Heart left ventricle (tissue), 16 donors: ENCODE data around the gene FAM236B. TPM values are rescaled to one million over a fixed set of nuclear protein-coding genes. Genes with fewer than 3 reads are reported as not detected.
"Not testable (repeated sequence)": the region's sequence is repeated elsewhere in the genome, so short reads cannot be mapped to it uniquely, and the experiment has no call there.

Experiments used
- ATAC-seq, 4 donors: fragments of 200-7000 bp; cut with Tn5 transposase; one replicate each; pipeline ENCODE4 v1.9.1; 2020 to 2022; ENCODE audit warnings: moderate library complexity in 4 of 4, mild to moderate bottlenecking in 3 of 4, moderate number of reproducible peaks in 1 of 4
- DNase-seq, 5 donors: peaks; one replicate each; pipeline ENCODE4 v3.0.0-alpha.2; 2020
- H3K27ac ChIP-seq, 12 donors: fragments of 200-600 bp; sonication (generic) in 4 of 12; one replicate each; pipeline versions ENCODE4 v1.5.0 to v1.8.0; 2016 to 2022; ENCODE audit warnings: mild to moderate bottlenecking in 2 of 12
- H3K27me3 ChIP-seq, 9 donors: fragments of 200-600 bp; sonication (generic) in 2 of 9; one replicate each; pipeline versions ENCODE4 v1.5.1 to v1.8.0; 2016 to 2022; ENCODE audit warnings: mild to moderate bottlenecking in 3 of 9
- H3K36me3 ChIP-seq, 9 donors: fragments of 200-600 bp; sonication (generic) in 2 of 9; one replicate each; pipeline versions ENCODE4 v1.5.0 to v1.8.0; 2018 to 2022; ENCODE audit warnings: mild to moderate bottlenecking in 2 of 9
- H3K4me1 ChIP-seq, 12 donors: fragments of 200-600 bp; sonication (generic) in 4 of 12; one replicate each; pipeline versions ENCODE4 v1.5.0 to v1.8.0; 2016 to 2022; ENCODE audit warnings: mild to moderate bottlenecking in 3 of 12
- H3K4me3 ChIP-seq, 12 donors: fragments of 200-600 bp; sonication (generic) in 4 of 12; one replicate each; pipeline versions ENCODE4 v1.5.0 to v1.8.0; 2017 to 2022; ENCODE audit warnings: mild to moderate bottlenecking in 9 of 12, moderate library complexity in 4 of 12
- H3K9me3 ChIP-seq, 12 donors: fragments of 200-600 bp; sonication (generic) in 4 of 12; one replicate each; pipeline versions ENCODE4 v1.5.0 to v1.8.0; 2016 to 2022; ENCODE audit warnings: mild to moderate bottlenecking in 1 of 12
- WGBS, 4 donors: extraction: QIAGEN DNeasy Blood & Tissue Kit in 2 of 4; methylation state at CpG; one replicate each; pipeline versions ENCODE4 v1.1.5 to v1.1.7; 2013 to 2018; 5-methylcytosine and 5-hydroxymethylcytosine counted together
- intact Hi-C, 10 donors: fragments of 100-400 bp; cut with DNase I; formaldehyde crosslinking; loops; one replicate each; pipeline versions ENCODE4 v1.11.1 to v1.14.2; 2022
- long read RNA-seq, 3 donors: library from polyadenylated mRNA; unstranded; transcript quantifications; one replicate each; pipeline ENCODE4 v2.0.0, GENCODE V29; 2020 to 2021
- polyA plus RNA-seq, 2 donors: library from polyadenylated mRNA; stranded (reverse); fragments of 200-250 nt; gene quantifications; one replicate each; pipeline ENCODE4 v1.2.3, GENCODE V29; 2013
- total RNA-seq, 9 donors: library from RNA; depleted of rRNA in 2 of 9; stranded (reverse); fragments of >200 nt in 2 of 9; fragmentation: NEBNext Ultra II Directional in 3 of 9; extraction: Animal tissue kit (Norgen Biotek cat#: 25700) in 3 of 9; gene quantifications; one replicate each; pipeline versions ENCODE4 v1.1.0 to v1.2.4, GENCODE V29; 2016 to 2023
- donor health status: ischemic (EF 13 %, LVEDD 7.1; RV severe dilation, severe dysfunction).
- donor health status: healthy with polysubstance abuse.
- donor health status: DM: no; HTN: yes; CAD: no.
- donor health status: DM: no; HTN: no; CAD: no.
- donor health status: ischemic (EF 25% LVEDD 6.9; RV normal size, moderate dysfunction).
- donor health status: ischemic (EF 25% LVEDD 5.7; RV mildly dilated, moderate dysfunction).
- donor health status: healthy.
- donor health status: DM: yes; HTN: yes; CAD: no.
- donor health status: ischemic (EF 35%, LVEDD 5.7; RV mildly dilated, moderate dysfunction).
- donor health status: nonischemic (EF 11% LVEDD 7.7; RV severe dilation, severe dysfunction).
- donor health status: DM: yes; HTN: yes; CAD: no.
- donor health status: PGD.
- donor health status: ischemic (EF 29% LVEDD 5.4; RV normal size, mild dysfunction).
- donor health status: nonischemic (EF 23%, LVEDD 6.1; RV moderate dilation, normal function).

FAM236B gene
- not detected for total RNA-seq
- polyA plus RNA-seq, result not detected
- long read RNA-seq, donor 1, result 0 reads
- long read RNA-seq, donor 2, result 0 reads
- long read RNA-seq, donor 3, result 0 reads

DNA sequence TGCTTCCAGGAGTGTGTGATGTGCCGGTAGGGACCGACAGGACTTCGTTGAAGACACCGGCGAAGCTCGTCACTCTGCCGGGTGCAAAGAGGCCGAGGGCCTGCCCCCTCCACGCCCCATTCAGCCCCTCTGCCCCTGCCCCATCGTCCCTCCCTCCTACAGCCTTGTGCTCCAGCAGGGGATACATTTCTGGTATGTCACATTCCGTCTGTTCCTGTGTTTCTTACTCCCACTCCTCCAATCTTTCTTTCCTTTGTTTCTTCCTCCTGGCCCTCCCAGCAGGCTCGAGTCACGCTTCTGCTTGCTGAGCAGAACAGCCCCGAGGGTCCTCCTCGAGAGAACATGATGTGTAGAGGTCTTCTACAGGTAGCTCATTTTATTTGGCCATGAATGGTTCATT is at the start of gene FAM236B:
Gene FAM236B (minus strand): TSS at position 101 of the 400 bp plus-strand sequence. CDS start 100 bp downstream, at position 1.
- H3K9me3 ChIP-seq, ATAC-seq, H3K4me3 ChIP-seq, H3K27ac ChIP-seq, intact Hi-C loops, H3K27me3 ChIP-seq, DNase-seq, H3K36me3 ChIP-seq, H3K4me1 ChIP-seq: not testable (repeated sequence)
- WGBS, 4 donors, result no CpG with 5 or more reads among the region's 15 CpGs

- ATAC-seq, H3K36me3 ChIP-seq, H3K27me3 ChIP-seq, H3K27ac ChIP-seq, H3K4me3 ChIP-seq, H3K4me1 ChIP-seq, H3K9me3 ChIP-seq, intact Hi-C loops, DNase-seq: not testable (repeated sequence)
- no CpG with 5 or more reads among the region's 13 CpGs for WGBS, 4 donors
These were observed 48.2 kb upstream of the FAM236B start for GRCh38 chrX:72830701-72831100.

- DNase-seq, ATAC-seq, H3K27me3 ChIP-seq, H3K9me3 ChIP-seq, H3K27ac ChIP-seq, H3K4me3 ChIP-seq, intact Hi-C loops, H3K36me3 ChIP-seq, H3K4me1 ChIP-seq: not testable (repeated sequence)
- no CpG with 5 or more reads among the region's 13 CpGs for WGBS, 4 donors
These were observed 25.6 kb upstream of the FAM236B start, which contains the start of gene FAM236D for GRCh38 chrX:72808110-72808509. TSS of gene FAM236D (minus strand) at chrX:72808210. CDS start at chrX:72808110, 100 bp downstream.

DNA sequence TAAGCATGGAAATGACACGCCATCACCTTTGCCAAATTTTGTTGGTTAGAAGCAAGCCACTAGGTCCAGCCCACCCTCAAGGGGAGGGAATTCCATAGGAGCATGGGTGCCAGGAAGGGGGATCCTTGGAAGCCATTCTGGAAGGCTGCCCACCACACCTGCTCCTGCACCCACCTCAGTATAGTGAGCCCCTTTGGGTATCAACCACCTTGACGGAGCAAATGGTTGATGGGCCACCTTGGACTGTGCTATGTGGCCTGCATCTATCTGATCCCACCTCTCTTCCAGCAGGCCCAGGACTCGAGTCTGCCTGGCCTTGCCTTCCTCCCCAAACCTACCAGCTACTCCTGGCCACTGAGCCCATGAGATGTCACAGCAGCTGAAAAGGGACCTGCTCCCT is 7.9 kb upstream of the FAM236B start:
- H3K36me3 ChIP-seq, H3K27me3 ChIP-seq, intact Hi-C loops, H3K4me1 ChIP-seq, H3K9me3 ChIP-seq, H3K27ac ChIP-seq, H3K4me3 ChIP-seq: not testable (repeated sequence)
- WGBS, 4 donors, result 60 to 100% (median 87%) methylated on average over 1 of the region's 3 CpGs
- DNase-seq, result peak in 1 of 5 donors; percentile 3
- ATAC-seq, result peak in 1 of 4 donors; percentile 31

- H3K36me3 ChIP-seq, H3K4me1 ChIP-seq, DNase-seq, H3K9me3 ChIP-seq, H3K4me3 ChIP-seq, ATAC-seq, H3K27ac ChIP-seq, H3K27me3 ChIP-seq, intact Hi-C loops: not testable (repeated sequence)
- WGBS, 4 donors, result no CpG with 5 or more reads among the region's 1 CpG
These were observed 5.7 kb upstream of the FAM236B start for GRCh38 chrX:72788142-72788541.

DNA sequence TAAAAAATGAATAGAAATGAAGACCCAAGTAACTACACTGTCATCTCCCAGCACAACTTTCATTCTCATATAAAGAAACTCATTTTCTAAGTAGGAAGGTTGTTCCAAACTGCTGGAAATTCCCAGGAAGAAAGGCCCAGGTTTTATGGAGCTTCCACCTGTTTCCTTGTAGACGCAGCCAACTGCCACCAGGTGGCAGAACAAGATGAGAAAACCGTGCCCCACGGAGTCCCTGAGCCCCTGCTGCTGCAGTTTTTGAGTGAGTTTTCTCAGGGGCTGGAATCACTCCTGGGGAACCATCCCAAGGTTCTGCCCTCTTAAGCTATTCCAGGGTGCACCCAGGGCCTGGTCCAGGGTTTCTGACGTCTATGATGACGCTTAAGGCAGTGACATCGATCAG is 1.5 kb upstream of the FAM236B start:
- intact Hi-C loops, ATAC-seq: not testable (repeated sequence)
- WGBS, 4 donors, result no CpG with 5 or more reads among the region's 6 CpGs

DNA sequence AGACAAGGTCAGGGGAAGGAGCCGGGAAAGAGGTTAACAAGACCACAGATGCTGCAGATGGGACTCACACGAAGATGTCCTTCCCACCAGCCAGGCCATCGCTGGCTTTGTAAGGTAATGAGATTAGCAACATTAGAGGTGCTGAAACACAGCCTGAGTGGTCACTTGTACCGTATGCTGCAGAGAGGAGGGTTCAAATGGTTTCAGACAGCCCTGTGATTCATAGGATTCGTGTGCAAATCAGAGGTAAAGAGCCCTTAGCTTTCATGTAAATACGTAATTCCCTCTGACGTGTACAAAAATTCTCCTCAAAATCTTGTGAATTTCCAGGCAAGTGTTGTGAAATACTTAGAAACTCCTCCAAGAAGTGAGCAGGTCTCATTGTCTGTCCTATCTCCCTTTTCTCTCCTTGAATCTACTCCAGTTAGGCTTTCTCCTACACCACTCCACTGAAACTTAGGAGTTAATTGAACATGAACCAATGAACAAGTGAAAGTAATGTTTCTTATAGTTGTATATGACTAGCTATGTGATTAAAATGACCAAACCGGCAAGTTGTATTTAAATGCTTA is 991 bp upstream of the FAM236B start:
- H3K36me3 ChIP-seq, intact Hi-C loops, H3K4me1 ChIP-seq, ATAC-seq, DNase-seq, H3K27me3 ChIP-seq, H3K9me3 ChIP-seq, H3K27ac ChIP-seq, H3K4me3 ChIP-seq: not testable (repeated sequence)
- WGBS, 4 donors, result no CpG with 5 or more reads among the region's 8 CpGs

More for the DNA sequence above, 1.5 kb upstream of the FAM236B start:
- not testable (repeated sequence) for H3K9me3 ChIP-seq, H3K4me3 ChIP-seq, H3K27ac ChIP-seq, DNase-seq, H3K36me3 ChIP-seq, H3K27me3 ChIP-seq, H3K4me1 ChIP-seq

GRCh38 chrX:72778146-72778545 is 4.3 kb downstream of the FAM236B start:
- H3K9me3 ChIP-seq, DNase-seq, H3K27me3 ChIP-seq, H3K27ac ChIP-seq, intact Hi-C loops, H3K36me3 ChIP-seq, H3K4me3 ChIP-seq, ATAC-seq, H3K4me1 ChIP-seq: not testable (repeated sequence)
- no CpG with 5 or more reads among the region's 6 CpGs for WGBS, 4 donors

DNA sequence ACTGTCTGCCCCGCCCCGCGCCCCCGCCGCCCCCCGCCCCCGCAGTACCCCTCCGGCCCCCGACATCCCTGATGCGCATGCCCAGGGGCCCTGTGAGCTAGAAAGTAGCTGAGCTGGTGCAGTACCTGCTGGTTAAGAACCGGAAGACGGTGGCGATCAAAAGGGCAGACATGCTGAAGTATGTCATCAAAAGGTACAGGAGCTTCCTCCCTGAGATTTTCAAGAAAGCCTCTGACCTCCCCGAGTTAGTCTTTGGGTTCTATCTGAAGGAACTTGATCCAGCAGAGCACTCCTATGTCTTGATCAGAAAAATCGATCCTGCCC is 5.0 kb downstream of the FAM236B start:
- DNase-seq, ATAC-seq, H3K36me3 ChIP-seq, H3K4me3 ChIP-seq, H3K9me3 ChIP-seq, H3K27ac ChIP-seq, intact Hi-C loops, H3K4me1 ChIP-seq, H3K27me3 ChIP-seq: not testable (repeated sequence)
- no CpG with 5 or more reads among the region's 15 CpGs for WGBS, 4 donors

- H3K4me1 ChIP-seq, intact Hi-C loops, H3K4me3 ChIP-seq, H3K36me3 ChIP-seq, H3K9me3 ChIP-seq, H3K27me3 ChIP-seq, DNase-seq, H3K27ac ChIP-seq: not testable (repeated sequence)
- WGBS, 4 donors, result no CpG with 5 or more reads among the region's 44 CpGs
- ATAC-seq, result peak in 2 of 4 donors; percentile 63 to 66
These were observed 5.6 kb downstream of the FAM236B start, which contains the start of gene DMRTC1B for GRCh38 chrX:72776653-72777466. TSS of gene DMRTC1B (plus strand) at chrX:72776890. CDS start at chrX:72845136, 68,246 bp downstream.

GRCh38 chrX:72760454-72760853 is 22.0 kb downstream of the FAM236B start:
- H3K4me3 ChIP-seq, ATAC-seq, intact Hi-C loops, DNase-seq, H3K36me3 ChIP-seq, H3K4me1 ChIP-seq, H3K27ac ChIP-seq, H3K27me3 ChIP-seq, H3K9me3 ChIP-seq: not testable (repeated sequence)
- no CpG with 5 or more reads among the region's 9 CpGs for WGBS, 4 donors
